Upper lobe of right lung (tissue), 1 donor: Measurements from ENCODE around the gene C22orf39. TPM values are rescaled to one million over a fixed set of nuclear protein-coding genes. Genes with fewer than 3 reads are reported as not detected.

Source experiments
- ATAC-seq: fragments of 200-7000 bp; cut with Tn5 transposase; one replicate; pipeline ENCODE4 v1.9.1; 2020; ENCODE audit warnings: mild to moderate bottlenecking, moderate library complexity
- DNase-seq: peaks from one replicate; pipeline ENCODE4 v3.0.0-alpha.2; 2020
- H3K27ac ChIP-seq: fragments of 200-600 bp; one replicate; pipeline ENCODE4 v1.8.0; 2022
- H3K27me3 ChIP-seq: fragments of 200-600 bp; one replicate; pipeline ENCODE4 v1.8.0; 2022; ENCODE audit warnings: mild to moderate bottlenecking
- H3K36me3 ChIP-seq: fragments of 200-600 bp; one replicate; pipeline ENCODE4 v1.8.0; 2022
- H3K4me1 ChIP-seq: fragments of 200-600 bp; one replicate; pipeline ENCODE4 v1.8.0; 2022
- H3K4me3 ChIP-seq: fragments of 200-600 bp; one replicate; pipeline ENCODE4 v1.8.0; 2022; ENCODE audit warnings: mild to moderate bottlenecking
- H3K9me3 ChIP-seq: fragments of 200-600 bp; one replicate; pipeline ENCODE4 v1.8.0; 2022
- CTCF ChIP-seq: fragments of 200-600 bp; IDR thresholded peaks from one replicate; pipeline ENCODE4 v1.8.0; 2022; ENCODE audit warnings: antibody characterized with exemption
- intact Hi-C: fragments of 100-400 bp; cut with DNase I; formaldehyde crosslinking; loops from one replicate; pipeline ENCODE4 v1.11.0; 2022
- long read RNA-seq: library from polyadenylated mRNA; unstranded; transcript quantifications from one replicate; pipeline ENCODE4 v2.0.0, GENCODE V29; 2021
- total RNA-seq: library from RNA; stranded (reverse); fragmentation: NEBNext Ultra II Directional; extraction: Animal tissue kit (Norgen Biotek cat#: 25700); gene quantifications from one replicate; pipeline ENCODE4 v1.2.1, GENCODE V29; 2021
- donor health status: DM: no; HTN: yes; CAD: no; lungs with severe emphysema.

C22orf39 gene
- 35.6 TPM for total RNA-seq
- long read RNA-seq, transcript C22orf39-203 (3 exons, 1,005 nt): minor isoform, 14 of 139 reads
- long read RNA-seq, transcript C22orf39-202 (3 exons, 3,350 nt): major isoform, 96 of 139 reads
- long read RNA-seq, partial matches to known transcripts: 16 of 139 reads
- long read RNA-seq, other reads (novel, unspliced or antisense): 13 of 139 reads

GRCh38 chr22:19447330-19448075 lies at the start of gene C22orf39:
TSS of gene C22orf39 (minus strand) at chr22:19447711. CDS start at chr22:19447688, 23 bp downstream.
- peaks cover 26% of the 10 kb centered on the region for H3K4me1 ChIP-seq

GRCh38 chr22:19497245-19497644 lies 49.7 kb upstream of the C22orf39 start:
- Histone ChIP-seq H3K36me3 (no peaks in the 10 kb centered on the region), H3K4me1 (no peaks in the 10 kb centered on the region), H3K27ac (no peak overlapping the region), H3K4me3 (no peak overlapping the region), H3K9me3 (no peaks in the 10 kb centered on the region), H3K27me3 (no peaks in the 10 kb centered on the region)
- no peak for TF ChIP-seq CTCF
- peak; percentile 17 for ATAC-seq
- intact Hi-C loops: no loop called here
- no peak for DNase-seq

More at GRCh38 chr22:19447330-19448075, at the start of gene C22orf39:
- no peak for TF ChIP-seq CTCF
- Histone ChIP-seq H3K9me3 (no peaks in the 10 kb centered on the region), H3K36me3 (peaks cover 22% of the 10 kb centered on the region), H3K4me3 (peak within 1 kb of the TSS; percentile 90), H3K27me3 (no peaks in the 10 kb centered on the region), H3K27ac (peak within 1 kb of the TSS; percentile 90)
- intact Hi-C loops: no loop called here
- ATAC-seq: peak; percentile 96
- peak; percentile 93 for DNase-seq

GRCh38 chr22:19496324-19496630 lies 48.8 kb upstream of the C22orf39 start:
- no peak for TF ChIP-seq CTCF
- H3K4me3 ChIP-seq: no peak overlapping the region
- no peaks in the 10 kb centered on the region for H3K27me3 ChIP-seq
- DNase-seq (no peak), ATAC-seq (no peak)
- no peak overlapping the region for H3K27ac ChIP-seq
- no peaks in the 10 kb centered on the region for H3K4me1 ChIP-seq
- intact Hi-C loops: no loop called here
- H3K9me3 ChIP-seq: no peaks in the 10 kb centered on the region
- H3K36me3 ChIP-seq: no peaks in the 10 kb centered on the region

GRCh38 chr22:19495562-19496323 lies 48.2 kb upstream of the C22orf39 start:
- Histone ChIP-seq H3K4me1 (no peaks in the 10 kb centered on the region), H3K27me3 (no peaks in the 10 kb centered on the region), H3K9me3 (no peaks in the 10 kb centered on the region), H3K27ac (no peak overlapping the region), H3K4me3 (no peak overlapping the region), H3K36me3 (no peaks in the 10 kb centered on the region)
- ATAC-seq (no peak), DNase-seq (no peak)
- TF ChIP-seq CTCF: peak; percentile 30
- intact Hi-C loops: no loop called here

- no peak overlapping the region for H3K27ac ChIP-seq
- H3K4me3 ChIP-seq: no peak overlapping the region
- no peaks in the 10 kb centered on the region for H3K36me3 ChIP-seq
- ATAC-seq (no peak), DNase-seq (no peak)
- no peak for TF ChIP-seq CTCF
- no peaks in the 10 kb centered on the region for H3K4me1 ChIP-seq
- intact Hi-C loops: no loop called here
- no peaks in the 10 kb centered on the region for H3K9me3 ChIP-seq
- H3K27me3 ChIP-seq: no peaks in the 10 kb centered on the region
These were observed 47.2 kb upstream of the C22orf39 start for GRCh38 chr22:19494676-19495173.
